Mesothelial cell of epicardium (in vitro differentiated cells): ENCODE results near the gene NBL1. TPM values are rescaled to one million over a fixed set of nuclear protein-coding genes. Genes with fewer than 3 reads are reported as not detected.
A peak's percentile ranks its signal among the peaks of the same experiment; 100 is the strongest.

ENCODE experiments used
- DNase-seq, 2 experiments: peaks; one replicate each; pipeline ENCODE4 v3.0.0; 2021; ENCODE audit warnings: low spot score in 2 of 2; ENCODE audit not compliant: unreplicated experiment in 2 of 2
- H3K27ac Mint-ChIP-seq: 2 replicates; pipeline ENCODE4 v1.8.0; 2021; ENCODE audit warnings: mixed read lengths
- H3K27me3 Mint-ChIP-seq: 2 replicates; pipeline ENCODE4 v1.8.0; 2021; ENCODE audit warnings: low read depth, mixed read lengths
- H3K36me3 Mint-ChIP-seq: 2 replicates; pipeline ENCODE4 v1.8.0; 2021; ENCODE audit warnings: mixed read lengths
- H3K4me1 Mint-ChIP-seq: 2 replicates; pipeline ENCODE4 v1.8.0; 2021; ENCODE audit warnings: mixed read lengths
- H3K4me3 Mint-ChIP-seq: 2 replicates; pipeline ENCODE4 v1.8.0; 2021; ENCODE audit warnings: mild to moderate bottlenecking, moderate library complexity, mixed read lengths
- H3K9me3 Mint-ChIP-seq: 2 replicates; pipeline ENCODE4 v1.8.0; 2021; ENCODE audit warnings: mixed read lengths
- CTCF ChIP-seq: fragments of 200-600 bp; sonication (generic); IDR thresholded peaks from one replicate; pipeline ENCODE4 v1.5.0; 2021; ENCODE audit warnings: antibody characterized with exemption; ENCODE audit not compliant: unreplicated experiment
- total RNA-seq: library from RNA; stranded (reverse); gene quantifications from 3 replicates; pipeline ENCODE4 v1.2.1, GENCODE V29; 2021

The NBL1 gene
- total RNA-seq, 1 donor from 2014 or later, result 22.9 TPM

DNA sequence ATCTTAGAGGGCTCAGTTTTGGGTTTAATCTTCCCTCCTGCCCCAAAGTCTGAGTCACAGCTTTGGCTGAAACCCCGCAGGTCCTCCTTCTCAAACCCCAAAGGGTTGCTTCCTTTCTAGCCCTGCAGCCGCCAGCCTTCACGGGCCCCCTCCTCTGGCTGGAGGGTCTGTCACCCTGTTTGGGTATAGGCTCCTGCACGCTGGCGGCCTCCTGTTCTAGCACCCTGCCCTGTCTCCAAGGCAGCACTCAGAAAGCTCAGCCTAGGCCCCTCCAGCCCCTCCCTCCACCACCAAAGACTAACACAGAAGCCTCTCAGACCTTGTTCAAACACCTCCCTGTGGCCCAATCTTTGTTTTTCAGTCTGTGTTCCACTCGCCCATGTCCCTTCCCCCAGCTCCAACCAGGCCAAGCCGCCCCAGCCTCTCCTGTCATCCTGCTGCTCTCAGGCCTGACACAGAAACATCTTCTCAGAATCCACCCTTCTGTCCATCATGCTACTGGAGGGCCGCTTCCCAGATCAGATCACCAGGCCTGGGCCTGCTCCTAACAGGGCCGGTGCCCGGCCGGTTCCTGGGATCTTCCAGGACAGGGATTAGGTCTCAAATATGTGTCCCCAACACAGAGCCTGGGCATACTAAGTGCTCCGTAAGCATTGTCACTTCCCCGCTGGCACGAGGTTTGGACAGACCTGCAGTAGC lies 56.1 kb downstream of the NBL1 start:
- Mint-ChIP-seq H3K4me3 (no peak overlapping the region), H3K27ac (no peak overlapping the region), H3K4me1 (no peaks in the 10 kb centered on the region), H3K9me3 (no peaks in the 10 kb centered on the region), H3K36me3 (peaks cover 10% of the 10 kb centered on the region), H3K27me3 (no peaks in the 10 kb centered on the region)
- no peak for DNase-seq
- no peak for TF ChIP-seq CTCF

- no peak for TF ChIP-seq CTCF
- DNase-seq, result no peak
- H3K4me1 Mint-ChIP-seq, result no peaks in the 10 kb centered on the region
- peaks cover 5% of the 10 kb centered on the region for H3K36me3 Mint-ChIP-seq
- H3K9me3 Mint-ChIP-seq, result no peaks in the 10 kb centered on the region
- no peaks in the 10 kb centered on the region for H3K27me3 Mint-ChIP-seq
- no peak overlapping the region for H3K4me3 Mint-ChIP-seq
- H3K27ac Mint-ChIP-seq, result no peak overlapping the region
Observed at GRCh38 chr1:19703280-19703679, 59.2 kb downstream of the NBL1 start.

GRCh38 chr1:19704247-19705113 lies 60.4 kb downstream of the NBL1 start:
- no peaks in the 10 kb centered on the region for H3K27me3 Mint-ChIP-seq
- H3K27ac Mint-ChIP-seq, result no peak overlapping the region
- no peak overlapping the region for H3K4me3 Mint-ChIP-seq

GRCh38 chr1:19705464-19705863 lies 61.4 kb downstream of the NBL1 start:
- H3K4me1 Mint-ChIP-seq, result peaks cover 15% of the 10 kb centered on the region
- no peaks in the 10 kb centered on the region for H3K27me3 Mint-ChIP-seq
- H3K27ac Mint-ChIP-seq, result no peak overlapping the region
- TF ChIP-seq CTCF, result no peak
- DNase-seq, result no peak
- H3K36me3 Mint-ChIP-seq, result no peaks in the 10 kb centered on the region
- H3K9me3 Mint-ChIP-seq, result no peaks in the 10 kb centered on the region
- no peak overlapping the region for H3K4me3 Mint-ChIP-seq

More at GRCh38 chr1:19704247-19705113, 60.4 kb downstream of the NBL1 start:
- DNase-seq, result peak; percentile 57 to 85
- Mint-ChIP-seq H3K4me1 (peaks cover 12% of the 10 kb centered on the region), H3K9me3 (no peaks in the 10 kb centered on the region), H3K36me3 (peaks cover 1% of the 10 kb centered on the region)
- TF ChIP-seq CTCF, result peak; percentile 92

- no peak for DNase-seq
- H3K9me3 Mint-ChIP-seq, result no peaks in the 10 kb centered on the region
- H3K27ac Mint-ChIP-seq, result no peak overlapping the region
- no peak overlapping the region for H3K4me3 Mint-ChIP-seq
- H3K27me3 Mint-ChIP-seq, result no peaks in the 10 kb centered on the region
- H3K36me3 Mint-ChIP-seq, result no peaks in the 10 kb centered on the region
- peaks cover 22% of the 10 kb centered on the region for H3K4me1 Mint-ChIP-seq
- TF ChIP-seq CTCF, result no peak
Observed at GRCh38 chr1:19706136-19706535, 62.0 kb downstream of the NBL1 start.

Other genes starting within 250 kb of the NBL1 start
- gene CAPZB, start 158.8 kb upstream of the NBL1 start, total RNA-seq, result 192 to 209 TPM (median 204 TPM) in 3 replicates
- gene HTR6, start 20.6 kb downstream of the NBL1 start, total RNA-seq, result 0.11 to 0.24 TPM (median 0.11 TPM) in 3 replicates
- 19.4 to 23.1 TPM (median 21.4 TPM) in 3 replicates for gene TMCO4, start 155.6 kb downstream of the NBL1 start, total RNA-seq
- not detected in 3 replicates for gene RNF186, start 171.0 kb downstream of the NBL1 start, total RNA-seq
- gene OTUD3, start 238.1 kb downstream of the NBL1 start, total RNA-seq, result 18.9 to 23.6 TPM (median 22.3 TPM) in 3 replicates